GM18519 (cell line): ENCODE results near the gene ISM1.

Source experiments
- ATAC-seq: cut with Tn5 transposase; IDR thresholded peaks from one replicate; pipeline ENCODE4 v1.9.1; 2021; ENCODE audit warnings: mild to moderate bottlenecking, moderate library complexity; ENCODE audit not compliant: unreplicated experiment, low FRiP score

The ISM1 gene

DNA sequence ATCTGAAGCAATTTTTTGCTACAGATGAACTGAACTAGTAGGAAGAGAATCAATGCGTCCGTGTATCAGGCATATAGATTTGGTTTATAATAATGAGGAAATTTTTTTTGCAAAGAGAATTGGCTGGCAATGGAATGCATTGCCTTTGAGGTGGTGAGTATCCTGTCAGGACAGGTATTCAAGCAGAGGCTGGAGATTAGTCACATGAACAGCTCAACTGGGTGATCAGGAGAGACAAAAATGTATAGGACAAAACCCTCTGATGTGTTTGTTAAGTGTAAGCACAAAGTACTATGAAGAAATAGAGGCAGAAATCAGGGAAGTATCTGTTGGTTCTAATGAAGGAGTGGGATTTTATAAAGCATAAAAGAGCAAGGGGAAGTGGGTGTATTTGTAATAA is 80.5 kb downstream of the ISM1 start:
- ATAC-seq: no peak

DNA sequence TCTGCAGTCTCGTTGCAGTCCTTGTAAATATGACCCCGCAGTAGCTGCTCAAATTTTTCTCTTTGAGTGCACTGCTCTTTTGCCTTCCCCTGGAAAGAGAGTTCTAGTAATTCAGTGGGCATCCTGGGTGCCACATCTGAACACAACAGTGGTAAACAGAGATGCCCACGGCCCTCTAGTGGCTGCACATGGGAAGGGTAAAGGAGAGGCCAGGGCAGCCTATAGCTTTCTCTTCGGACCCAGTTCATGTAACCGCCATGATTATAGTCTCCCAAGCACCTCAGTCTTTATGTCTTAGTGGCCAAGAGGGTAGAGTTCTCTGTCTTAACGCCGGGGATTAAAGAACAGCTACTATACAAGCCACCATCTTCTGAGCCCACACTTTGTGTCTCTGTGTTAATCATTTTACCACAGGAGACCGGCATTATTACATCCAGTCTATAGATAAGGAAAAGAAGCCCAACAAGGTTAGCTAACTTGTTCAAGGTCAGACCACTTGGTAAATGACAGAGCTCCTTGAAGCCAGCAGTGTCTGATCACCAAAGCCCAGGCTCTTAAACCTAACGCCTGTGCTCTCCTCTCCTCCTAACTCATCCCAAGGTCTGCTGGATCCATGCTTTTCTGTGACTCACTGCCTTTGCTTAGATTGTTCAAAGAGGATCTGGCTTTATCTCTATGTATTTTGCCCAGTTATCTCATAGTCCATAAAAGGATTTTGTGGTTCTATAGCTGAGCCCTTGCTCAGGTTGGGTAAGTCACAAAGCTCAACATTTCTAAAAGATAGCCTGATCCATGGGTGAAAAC is 81.8 kb downstream of the ISM1 start:
- peak; percentile 85 for ATAC-seq

- no peak for ATAC-seq
Measured at GRCh38 chr20:13305284-13305683, 84.2 kb downstream of the ISM1 start.

DNA sequence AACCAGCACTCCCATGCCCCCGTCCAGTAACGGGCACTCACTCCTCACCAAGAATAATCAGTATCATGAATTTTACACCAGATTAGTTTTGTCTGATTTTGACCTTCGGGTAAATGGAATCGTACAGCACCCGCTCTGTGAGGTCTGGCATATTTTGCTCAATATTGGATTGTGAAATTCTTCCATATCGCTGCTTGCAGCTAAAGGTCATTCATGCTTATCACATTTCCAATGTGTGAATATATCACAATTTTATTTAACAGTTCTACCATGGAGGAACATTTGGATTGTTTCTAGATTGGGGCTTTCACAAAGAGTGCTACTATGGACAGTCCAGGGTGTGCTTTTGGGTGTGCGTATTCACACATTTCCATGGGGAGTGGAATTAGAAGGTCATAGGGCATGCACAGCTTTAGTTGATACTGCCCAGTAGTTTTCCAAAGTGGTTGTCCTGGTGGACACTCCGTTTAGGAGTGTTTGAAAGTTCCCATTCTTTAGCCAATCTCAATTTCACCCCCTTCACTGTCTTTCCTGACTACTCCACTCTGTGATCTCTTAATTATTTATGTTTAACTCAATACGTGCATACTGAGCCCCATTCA is 86.6 kb downstream of the ISM1 start:
- no peak for ATAC-seq

GRCh38 chr20:13312300-13312699 is 91.2 kb downstream of the ISM1 start:
- ATAC-seq: no peak

- no peak for ATAC-seq
Measured at GRCh38 chr20:13313201-13313600, 92.1 kb downstream of the ISM1 start.

DNA sequence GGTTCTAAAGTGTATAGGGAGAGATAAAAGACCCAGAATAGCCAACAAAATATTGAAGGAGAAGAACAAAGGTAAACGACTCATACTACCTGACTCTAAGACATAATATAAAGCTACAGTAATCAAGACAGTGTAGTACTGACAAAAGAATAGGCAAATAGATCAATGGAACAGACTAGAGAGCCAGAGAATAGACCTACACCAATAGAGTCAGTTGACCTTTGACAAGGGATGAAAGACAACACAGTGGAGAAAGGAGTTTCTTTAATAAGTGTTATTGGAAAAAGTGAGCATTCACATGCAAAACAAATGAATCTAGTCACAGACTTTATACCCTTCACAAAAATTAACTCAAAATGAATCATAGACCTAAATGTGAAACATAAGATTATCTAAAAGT is 96.4 kb downstream of the ISM1 start:
- ATAC-seq: no peak

GRCh38 chr20:13318871-13319521 is 97.9 kb downstream of the ISM1 start:
- no peak for ATAC-seq

GRCh38 chr20:13320702-13321101 is 99.6 kb downstream of the ISM1 start:
- no peak for ATAC-seq

GRCh38 chr20:13321416-13321815 is 100.3 kb downstream of the ISM1 start:
- ATAC-seq: no peak

- ATAC-seq: no peak
Measured at GRCh38 chr20:13322198-13322597, 101.1 kb downstream of the ISM1 start.

DNA sequence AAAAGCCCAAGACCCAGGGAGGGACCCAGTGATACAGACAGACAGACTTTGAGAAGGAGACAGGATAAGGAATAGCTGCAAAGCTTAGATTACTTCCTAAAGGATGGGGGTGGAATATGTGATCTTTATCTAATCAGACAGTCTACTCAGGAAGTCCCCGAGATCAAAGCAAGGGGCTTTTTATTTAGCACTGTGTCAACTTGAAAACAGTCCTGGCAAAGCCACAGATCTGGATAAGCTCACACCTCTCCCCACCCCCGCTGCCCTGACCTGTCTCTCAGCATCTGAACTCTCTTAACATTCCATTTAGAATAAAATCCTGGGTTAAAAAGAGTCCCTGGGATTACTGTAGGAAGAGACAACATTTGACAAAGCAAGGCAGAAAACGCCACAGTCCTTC is 101.5 kb downstream of the ISM1 start:
- ATAC-seq: no peak

DNA sequence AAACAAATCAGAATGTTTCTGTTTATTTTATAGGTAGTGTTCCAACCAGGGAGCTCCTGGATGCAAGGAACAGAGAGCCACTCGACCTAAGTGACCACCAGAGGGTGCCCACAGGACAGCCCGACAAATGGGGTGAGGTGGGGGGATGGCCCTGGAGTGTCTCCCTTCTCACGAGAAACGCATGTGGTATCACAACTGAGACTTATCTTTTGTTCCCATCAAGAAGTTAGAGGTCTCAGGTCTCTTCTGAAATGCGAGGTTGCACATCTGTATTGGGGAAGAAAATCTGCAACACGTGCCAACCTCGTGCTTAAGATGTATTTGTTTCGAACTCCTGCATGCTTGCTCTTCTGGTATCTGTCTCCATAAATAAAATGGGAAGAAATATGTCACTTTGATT is 104.0 kb downstream of the ISM1 start:
- no peak for ATAC-seq

DNA sequence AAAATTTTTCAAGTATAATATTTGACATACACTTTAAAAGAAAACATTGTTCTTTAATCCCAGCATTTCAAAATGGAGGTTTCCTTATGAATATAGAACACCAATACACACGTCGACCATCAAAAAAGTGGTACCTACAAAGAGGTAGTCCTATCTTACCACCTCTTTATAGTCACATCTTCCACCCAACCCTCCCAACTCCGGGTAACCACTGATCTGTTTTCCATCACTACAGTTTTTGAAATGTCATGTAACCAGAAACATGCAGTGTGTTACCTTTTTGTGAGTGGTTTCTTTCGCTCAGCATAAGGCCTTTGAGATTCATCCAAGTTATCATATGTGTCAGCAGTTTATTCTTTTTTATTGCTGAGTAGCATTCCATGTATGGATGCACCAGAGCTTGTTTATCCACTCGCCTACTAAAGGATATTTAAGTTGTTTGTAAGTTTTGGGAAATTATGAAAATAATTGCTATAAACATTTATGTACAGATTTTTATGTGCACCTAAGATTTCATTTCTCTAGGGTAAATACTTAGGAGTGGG is 104.8 kb downstream of the ISM1 start:
- ATAC-seq: no peak

DNA sequence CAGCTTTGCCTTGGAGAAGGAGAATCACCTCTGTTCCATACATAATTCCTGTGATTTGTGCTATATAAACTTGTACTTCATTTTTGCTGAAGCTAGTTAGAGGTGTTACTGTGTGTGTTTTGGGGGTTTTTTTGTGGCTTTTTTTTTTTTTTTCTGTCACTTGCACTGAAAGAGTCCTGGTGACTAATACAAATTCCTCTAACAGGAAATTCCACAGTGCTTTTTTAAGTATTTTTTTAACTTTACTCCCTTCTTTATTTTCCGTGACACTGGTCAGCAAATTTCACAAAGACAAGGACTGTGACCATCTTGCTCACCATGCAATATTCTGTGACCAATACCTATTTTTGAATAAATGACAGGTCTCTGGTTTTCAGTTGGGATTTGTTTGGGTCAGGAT is 110.5 kb downstream of the ISM1 start:
- ATAC-seq: no peak

DNA sequence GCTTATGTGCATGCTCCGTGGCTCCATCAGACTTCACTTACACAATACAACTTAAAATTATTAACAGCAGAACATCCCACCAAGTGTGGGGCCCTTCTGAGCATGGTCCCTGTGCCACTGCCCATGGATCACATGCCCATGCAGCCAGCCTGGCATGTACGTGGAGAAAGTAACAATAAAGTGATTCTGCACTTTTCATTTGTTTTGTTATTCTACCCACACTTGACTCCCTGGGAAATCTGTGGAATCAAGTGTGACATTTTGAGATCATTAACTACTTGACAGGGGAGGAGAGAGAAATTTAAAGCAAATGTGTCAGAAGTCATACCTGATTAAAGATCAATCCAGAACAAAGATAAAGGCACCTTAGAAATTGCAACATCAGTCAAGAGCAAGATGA is 112.0 kb downstream of the ISM1 start:
- ATAC-seq: no peak

DNA sequence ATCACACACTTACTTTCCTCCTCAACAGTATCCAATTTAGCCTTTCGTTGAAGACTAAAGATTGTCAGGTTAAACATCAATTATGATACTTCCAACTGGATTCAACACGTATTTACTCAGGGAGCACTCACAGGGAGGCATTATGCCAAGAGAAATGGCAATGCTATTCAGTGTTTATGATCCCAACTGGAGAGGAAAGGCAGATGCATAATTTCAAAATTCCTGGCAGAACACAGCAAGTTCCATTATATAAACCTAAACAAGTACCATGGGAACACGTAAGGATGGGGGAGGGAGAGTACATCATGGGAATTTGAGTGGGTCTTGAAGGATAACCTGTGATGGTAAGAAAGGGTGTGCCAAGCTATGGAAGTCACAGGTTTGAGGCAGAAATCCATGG is 112.7 kb downstream of the ISM1 start:
- no peak for ATAC-seq

DNA sequence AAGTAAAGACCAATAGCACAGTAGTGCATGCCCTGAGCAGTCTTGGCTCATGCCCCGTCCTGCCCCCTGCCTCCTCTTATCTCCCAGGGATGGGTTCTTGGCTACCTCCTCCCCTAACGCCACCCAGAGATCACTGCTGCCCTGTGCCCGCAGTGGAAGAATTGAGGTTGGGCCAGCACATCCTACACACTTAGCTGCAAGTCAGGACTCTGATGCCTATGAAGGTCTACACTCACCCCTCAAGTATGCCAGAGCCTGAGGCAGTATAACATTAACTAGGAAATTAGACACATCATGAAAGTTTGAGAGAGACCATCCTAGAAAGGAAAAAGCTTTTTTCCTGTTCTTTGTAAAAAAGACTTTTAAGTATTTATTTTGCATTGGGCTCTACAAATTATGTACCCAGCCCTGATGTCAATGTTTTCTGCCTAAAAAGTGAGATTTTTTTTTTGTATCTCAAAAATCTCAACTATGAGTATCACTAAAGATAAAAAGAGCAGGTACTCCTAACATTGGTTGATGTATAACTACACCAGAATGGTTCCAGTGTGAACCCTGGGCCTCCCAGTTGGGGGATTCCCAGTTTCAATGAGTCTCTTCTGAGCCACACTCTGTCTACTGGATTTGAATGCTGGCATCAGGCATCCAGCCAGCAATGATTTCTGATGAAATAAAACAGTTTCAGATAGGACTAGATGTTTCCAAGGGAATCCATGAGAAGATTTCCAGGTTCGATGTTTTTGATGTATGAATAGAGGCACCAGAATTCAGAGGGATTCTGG is 115.4 kb downstream of the ISM1 start:
- ATAC-seq: no peak

DNA sequence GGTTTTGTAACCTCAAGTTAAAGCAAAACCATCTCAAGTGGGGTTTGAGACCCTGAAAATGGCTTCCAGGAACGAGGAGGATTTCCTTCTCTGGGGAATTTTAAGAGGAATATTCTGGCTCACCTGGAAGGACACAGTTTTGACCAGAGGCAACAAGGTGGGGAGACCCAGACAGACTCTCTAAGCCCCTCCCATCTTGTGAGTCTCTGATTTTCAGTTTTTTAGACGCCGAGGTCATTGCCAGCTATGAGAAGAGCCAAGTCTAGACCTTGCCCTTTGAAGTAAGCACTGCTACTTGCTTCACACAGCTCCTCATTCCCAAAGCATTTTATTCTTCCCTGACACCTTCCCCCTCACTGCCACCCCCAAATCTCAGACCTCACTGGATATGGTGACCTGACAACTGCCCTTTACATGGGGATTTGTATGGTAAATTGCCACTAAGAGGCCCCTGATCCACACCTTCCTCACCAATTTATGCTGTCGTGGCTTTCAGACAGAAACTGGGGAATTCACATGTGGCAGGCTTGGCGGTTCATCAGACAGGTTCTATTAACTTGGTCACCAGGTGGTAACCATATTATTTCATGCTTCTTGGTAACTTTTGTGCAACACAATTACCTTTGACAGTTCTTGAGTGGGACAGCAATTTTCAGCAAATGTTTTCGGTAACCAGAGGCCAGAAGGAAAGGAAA is 116.2 kb downstream of the ISM1 start:
- no peak for ATAC-seq

- ATAC-seq: no peak
Measured at GRCh38 chr20:13338097-13338661, 117.1 kb downstream of the ISM1 start.
